Heart left ventricle (tissue), 16 donors: ENCODE results near the gene MXD3. TPM values are rescaled to one million over a fixed set of nuclear protein-coding genes. Genes with fewer than 3 reads are reported as not detected.
A peak's percentile ranks its signal among the peaks of the same experiment; 100 is the strongest.

ENCODE experiments used
- ATAC-seq, 4 donors: fragments of 200-7000 bp; cut with Tn5 transposase; one replicate each; pipeline ENCODE4 v1.9.1; 2020 to 2022; ENCODE audit warnings: moderate library complexity in 4 of 4, mild to moderate bottlenecking in 3 of 4, moderate number of reproducible peaks in 1 of 4
- DNase-seq, 5 donors: peaks; one replicate each; pipeline ENCODE4 v3.0.0-alpha.2; 2020
- H3K27ac ChIP-seq, 12 donors: fragments of 200-600 bp; sonication (generic) in 4 of 12; one replicate each; pipeline versions ENCODE4 v1.5.0 to v1.8.0; 2016 to 2022; ENCODE audit warnings: mild to moderate bottlenecking in 2 of 12
- H3K27me3 ChIP-seq, 9 donors: fragments of 200-600 bp; sonication (generic) in 2 of 9; one replicate each; pipeline versions ENCODE4 v1.5.1 to v1.8.0; 2016 to 2022; ENCODE audit warnings: mild to moderate bottlenecking in 3 of 9
- H3K36me3 ChIP-seq, 9 donors: fragments of 200-600 bp; sonication (generic) in 2 of 9; one replicate each; pipeline versions ENCODE4 v1.5.0 to v1.8.0; 2018 to 2022; ENCODE audit warnings: mild to moderate bottlenecking in 2 of 9
- H3K4me1 ChIP-seq, 12 donors: fragments of 200-600 bp; sonication (generic) in 4 of 12; one replicate each; pipeline versions ENCODE4 v1.5.0 to v1.8.0; 2016 to 2022; ENCODE audit warnings: mild to moderate bottlenecking in 3 of 12
- H3K4me3 ChIP-seq, 12 donors: fragments of 200-600 bp; sonication (generic) in 4 of 12; one replicate each; pipeline versions ENCODE4 v1.5.0 to v1.8.0; 2017 to 2022; ENCODE audit warnings: mild to moderate bottlenecking in 9 of 12, moderate library complexity in 4 of 12
- H3K9me3 ChIP-seq, 12 donors: fragments of 200-600 bp; sonication (generic) in 4 of 12; one replicate each; pipeline versions ENCODE4 v1.5.0 to v1.8.0; 2016 to 2022; ENCODE audit warnings: mild to moderate bottlenecking in 1 of 12
- CTCF ChIP-seq, 12 donors: fragments of 200-600 bp; sonication (generic) in 4 of 12; IDR thresholded peaks; one replicate each; pipeline versions ENCODE4 v1.5.0 to v1.8.0; 2018 to 2022; ENCODE audit warnings: antibody characterized with exemption in 12 of 12, mild to moderate bottlenecking in 5 of 12
- POLR2A ChIP-seq, 2 donors: fragments of 450-650 bp; IDR thresholded peaks; one replicate each; pipeline ENCODE4 v1.6.1; 2017; ENCODE audit warnings: antibody characterized with exemption in 2 of 2, mild to moderate bottlenecking in 2 of 2, moderate library complexity in 2 of 2
- WGBS, 4 donors: extraction: QIAGEN DNeasy Blood & Tissue Kit in 2 of 4; methylation state at CpG; one replicate each; pipeline versions ENCODE4 v1.1.5 to v1.1.7; 2013 to 2018; 5-methylcytosine and 5-hydroxymethylcytosine counted together
- intact Hi-C, 10 donors: fragments of 100-400 bp; cut with DNase I; formaldehyde crosslinking; loops; one replicate each; pipeline versions ENCODE4 v1.11.1 to v1.14.2; 2022
- polyA plus RNA-seq, 2 donors: library from polyadenylated mRNA; stranded (reverse); fragments of 200-250 nt; gene quantifications; one replicate each; pipeline ENCODE4 v1.2.3, GENCODE V29; 2013
- total RNA-seq, 9 donors: library from RNA; depleted of rRNA in 2 of 9; stranded (reverse); fragments of >200 nt in 2 of 9; fragmentation: NEBNext Ultra II Directional in 3 of 9; extraction: Animal tissue kit (Norgen Biotek cat#: 25700) in 3 of 9; gene quantifications; one replicate each; pipeline versions ENCODE4 v1.1.0 to v1.2.4, GENCODE V29; 2016 to 2023
- donor health status: ischemic (EF 13 %, LVEDD 7.1; RV severe dilation, severe dysfunction).
- donor health status: healthy with polysubstance abuse.
- donor health status: DM: no; HTN: yes; CAD: no.
- donor health status: DM: no; HTN: no; CAD: no.
- donor health status: ischemic (EF 25% LVEDD 6.9; RV normal size, moderate dysfunction).
- donor health status: ischemic (EF 25% LVEDD 5.7; RV mildly dilated, moderate dysfunction).
- donor health status: healthy.
- donor health status: DM: yes; HTN: yes; CAD: no.
- donor health status: ischemic (EF 35%, LVEDD 5.7; RV mildly dilated, moderate dysfunction).
- donor health status: nonischemic (EF 11% LVEDD 7.7; RV severe dilation, severe dysfunction).
- donor health status: DM: yes; HTN: yes; CAD: no.
- donor health status: PGD.
- donor health status: ischemic (EF 29% LVEDD 5.4; RV normal size, mild dysfunction).
- donor health status: nonischemic (EF 23%, LVEDD 6.1; RV moderate dilation, normal function).

Gene MXD3
- total and polyA plus RNA-seq, 11 donors: 0.52 to 9.1 (median 2.5) TPM

DNA sequence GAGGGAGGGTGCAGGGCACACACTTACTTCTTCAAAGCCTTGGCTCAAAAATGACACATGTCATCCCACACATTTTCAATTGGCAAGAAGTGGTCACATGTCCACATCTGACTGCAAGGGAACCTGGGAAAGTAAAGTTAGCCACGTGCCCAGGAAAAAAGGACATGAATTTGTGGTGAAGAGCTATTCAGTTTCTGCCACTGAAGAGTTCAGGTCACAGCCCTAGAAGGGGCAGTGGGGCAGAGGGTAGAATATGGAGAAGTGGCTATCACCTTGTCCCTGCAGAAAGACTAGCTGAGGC, 44.1 kb upstream of the MXD3 start:
- ATAC-seq (no peak), DNase-seq (no peak)
- Histone ChIP-seq H3K36me3 (no peaks in the 10 kb centered on the region), H3K27ac (no peak overlapping the region), H3K27me3 (no peaks in the 10 kb centered on the region), H3K9me3 (no peaks in the 10 kb centered on the region), H3K4me1 (peaks cover 0 to 69% (median 20%) of the 10 kb centered on the region in 12 donors), H3K4me3 (no peak overlapping the region)
- TF ChIP-seq POLR2A (IDR thresholded peaks at IDR 0.05) (no peak), CTCF (IDR thresholded peaks at IDR 0.05) (no peak)
- 15 to 25% (median 16%) methylated on average over 1 of the region's 1 CpG for WGBS, 4 donors
- intact Hi-C loops: loop anchor here in 1 of 10 donors (5.0 kb wide), 1 partner anchor 39 kb away; no protein-coding TSS in a partner anchor

DNA sequence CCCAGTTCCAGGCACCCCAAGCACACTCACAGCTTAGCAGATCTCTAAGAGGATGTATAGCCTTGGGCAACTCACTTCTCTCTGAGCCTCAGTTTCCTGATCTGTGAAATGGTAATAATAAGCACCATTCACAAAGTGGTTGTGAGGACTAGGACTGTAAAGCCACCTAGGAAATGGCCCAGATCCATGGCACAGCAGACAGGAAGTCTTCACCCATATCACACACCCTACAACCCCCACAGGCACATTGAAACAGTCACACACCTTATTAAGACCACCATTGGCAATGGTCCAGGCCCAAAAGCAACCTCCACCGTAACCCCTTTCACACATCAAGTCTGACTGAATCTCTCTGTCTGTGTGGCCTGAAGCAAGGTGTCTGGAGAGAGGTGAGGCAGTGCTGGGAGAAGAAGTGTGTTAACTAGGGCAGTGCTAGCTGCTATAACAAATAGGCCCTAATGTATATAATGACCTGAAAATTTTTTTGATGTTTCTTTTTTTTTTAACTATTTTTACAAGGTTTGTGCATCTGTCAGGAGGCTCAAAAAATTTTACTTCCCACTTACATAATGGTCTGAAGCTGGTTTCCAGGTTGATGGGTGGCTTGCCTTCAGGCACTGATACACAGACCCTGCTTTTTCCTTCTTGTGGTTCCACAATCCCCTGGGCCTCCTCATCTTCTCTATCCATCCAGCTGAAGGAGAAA, 43.6 kb upstream of the MXD3 start:
- TF ChIP-seq POLR2A (IDR thresholded peaks at IDR 0.05): no peak
- TF ChIP-seq CTCF (IDR thresholded peaks at IDR 0.05): no peak

DNA sequence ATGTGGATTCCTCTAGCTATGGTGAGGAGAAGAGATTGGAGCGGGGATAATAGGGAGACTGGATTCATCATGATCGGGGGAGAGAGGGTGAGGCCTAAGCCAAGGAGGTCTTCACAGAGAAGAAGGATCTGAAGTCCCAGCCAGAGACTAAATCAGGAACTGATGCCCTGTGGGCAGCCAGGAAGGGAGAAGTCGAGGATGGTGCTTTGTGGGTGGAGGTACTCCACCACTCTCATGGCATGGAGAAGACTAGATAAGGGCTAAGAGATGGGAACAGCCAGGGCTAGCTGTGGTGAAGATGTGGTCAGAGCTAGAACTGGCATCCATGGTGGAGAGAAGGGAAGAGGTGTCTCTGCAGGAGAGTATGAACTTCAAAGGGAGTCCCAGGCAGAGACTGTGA, 43.0 kb upstream of the MXD3 start:
- Histone ChIP-seq H3K4me3 (no peak overlapping the region), H3K27me3 (no peaks in the 10 kb centered on the region), H3K4me1 (peaks cover 10 to 73% (median 30%) of the 10 kb centered on the region in 12 donors), H3K9me3 (no peaks in the 10 kb centered on the region), H3K36me3 (peaks cover 0 to 7% (median 2%) of the 10 kb centered on the region in 9 donors), H3K27ac (no peak overlapping the region)
- TF ChIP-seq POLR2A (IDR thresholded peaks at IDR 0.05) (no peak), CTCF (IDR thresholded peaks at IDR 0.05) (no peak)
- 64 to 82% (median 66%) methylated on average over 3 of the region's 3 CpGs for WGBS, 4 donors
- ATAC-seq: no peak
- intact Hi-C loops: loop anchor here in 1 of 10 donors (5.0 kb wide), 1 partner anchor 37 kb away; no protein-coding TSS in a partner anchor
- peak in 1 of 5 donors; percentile 14 for DNase-seq

More for the DNA sequence above, 43.6 kb upstream of the MXD3 start:
- Histone ChIP-seq H3K4me3 (no peak overlapping the region), H3K36me3 (peaks cover 0 to 1% (median 0%) of the 10 kb centered on the region in 9 donors), H3K4me1 (peaks cover 5 to 71% (median 25%) of the 10 kb centered on the region in 12 donors), H3K9me3 (no peaks in the 10 kb centered on the region), H3K27ac (no peak overlapping the region), H3K27me3 (no peaks in the 10 kb centered on the region)
- intact Hi-C loops: loop anchor here in 1 of 10 donors (5.0 kb wide), 1 partner anchor 38 kb away; no protein-coding TSS in a partner anchor
- DNase-seq (peak in 1 of 5 donors; percentile 5), ATAC-seq (no peak)
- WGBS, 4 donors: 60 to 91% (median 78%) methylated on average over 1 of the region's 1 CpG

DNA sequence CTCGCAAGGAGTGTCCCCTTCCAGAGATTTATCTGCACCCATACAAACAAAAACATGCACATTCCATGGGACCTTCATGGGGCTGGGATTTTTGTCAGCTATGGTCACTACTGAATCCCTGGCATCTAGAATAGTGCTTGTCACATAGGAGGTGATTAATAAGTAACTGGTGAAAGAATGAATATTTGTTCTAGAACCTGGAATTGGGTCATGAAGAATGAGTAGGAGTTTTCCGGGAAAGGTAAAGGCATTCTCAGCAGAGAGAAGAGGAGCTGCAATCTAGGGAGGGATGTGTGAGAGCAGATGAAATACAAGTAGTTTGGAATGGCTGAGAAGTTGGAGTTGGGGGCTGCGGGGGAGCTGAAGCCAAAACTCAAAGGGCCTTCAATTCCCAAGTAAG, 42.6 kb upstream of the MXD3 start:
- intact Hi-C loops: no loop called here
- H3K27me3 ChIP-seq: no peaks in the 10 kb centered on the region
- WGBS, 4 donors: 86 to 93% (median 90%) methylated on average over 3 of the region's 3 CpGs
- H3K4me1 ChIP-seq: peaks cover 11 to 73% (median 32%) of the 10 kb centered on the region in 12 donors
- H3K4me3 ChIP-seq: no peak overlapping the region
- peaks cover 0 to 10% (median 7%) of the 10 kb centered on the region in 9 donors for H3K36me3 ChIP-seq
- no peaks in the 10 kb centered on the region for H3K9me3 ChIP-seq
- no peak for TF ChIP-seq CTCF (IDR thresholded peaks at IDR 0.05)
- no peak for TF ChIP-seq POLR2A (IDR thresholded peaks at IDR 0.05)
- H3K27ac ChIP-seq: no peak overlapping the region
- ATAC-seq (no peak), DNase-seq (no peak)
